HCT116 (cell line): Measurements from ENCODE around the gene DLG2. TPM values are rescaled to one million over a fixed set of nuclear protein-coding genes. Genes with fewer than 3 reads are reported as not detected.

Experiments used
- ATAC-seq: fragments of 200-7000 bp; cut with Tn5 transposase; 2 replicates; pipeline ENCODE4 v1.9.1; 2020; ENCODE audit warnings: mild to moderate bottlenecking, moderate library complexity
- BruUV-seq: library from RNA; stranded (reverse); fragments of 400-500 nt; replicated peaks from 2 replicates; lab custom pipeline; 2021; lab: Mats Ljungman, UMichigan
- CTCF ChIA-PET: fragments of 300-600 bp; sonication (Branson Sonifier 250); formaldehyde crosslinking; loops from one replicate; lab custom pipeline; 2021; ENCODE audit warnings: antibody characterized with exemption; lab: Charles Lee
- POLR2A ChIA-PET: fragments of 300-600, 350-600 bp; sonication (Branson Sonifier 250); formaldehyde crosslinking; loops from one replicate; lab custom pipeline; 2021; ENCODE audit warnings: antibody characterized with exemption; lab: Charles Lee
- RAD21 ChIA-PET, 2 experiments: fragments of 300-600 bp; sonication (Branson Sonifier 250); formaldehyde crosslinking; loops; one replicate each; lab custom pipeline; 2023; ENCODE audit warnings: low total read pairs in 2 of 2; ENCODE audit not compliant: uncharacterized antibody in 2 of 2, unreplicated experiment in 2 of 2, low non-redundant PET in 1 of 2; lab: Charles Lee
- DNase-seq: peaks from one replicate; pipeline ENCODE4 v3.0.0-alpha.2; 2010; ENCODE audit warnings: low read depth, low spot score
- H2AFZ ChIP-seq: fragments of 200-600 bp; shearing (Covaris generic), sonication (generic); 2 replicates; pipeline ENCODE4 v1.6.1; 2017; ENCODE audit warnings: low read depth, mixed run types, mixed read lengths, antibody characterized with exemption, low read length; ENCODE audit not compliant: poor library complexity, severe bottlenecking
- H3K27ac ChIP-seq: 2 replicates; pipeline ENCODE4 v1.5.1; 2012; ENCODE audit warnings: low read depth, low read length
- H3K27me3 ChIP-seq: fragments of 200-600 bp; sonication (generic); 2 replicates; pipeline ENCODE4 v1.6.1; 2016; ENCODE audit warnings: mixed run types, low read length, mixed read lengths; ENCODE audit not compliant: insufficient read depth
- H3K36me3 ChIP-seq, 2 experiments: fragments of 200-500 bp in 1 of 2; fragments of 200-600 bp in 1 of 2; sonication (Bioruptor generic) in 1 of 2; sonication (generic) in 1 of 2; 2 replicates each; pipeline versions ENCODE4 v1.5.1 to v1.6.1; 2014 to 2016; ENCODE audit warnings: low read length in 2 of 2, inconsistent platforms in 1 of 2, mixed read lengths in 1 of 2, mixed run types in 1 of 2; ENCODE audit not compliant: insufficient read depth in 2 of 2, control insufficient read depth in 1 of 2
- H3K4me1 ChIP-seq, 2 experiments: fragments of 200-600 bp in 1 of 2; sonication (generic) in 1 of 2; 2 replicates each; pipeline versions ENCODE4 v1.5.1 to v1.6.1; 2012 to 2017; ENCODE audit warnings: low read length in 2 of 2, inconsistent platforms in 1 of 2, mild to moderate bottlenecking in 1 of 2, mixed read lengths in 1 of 2, mixed run types in 1 of 2, moderate library complexity in 1 of 2; ENCODE audit not compliant: insufficient read depth in 2 of 2, control insufficient read depth in 1 of 2
- H3K4me2 ChIP-seq: fragments of 200-600 bp; sonication (generic); 2 replicates; pipeline ENCODE4 v1.6.1; 2017; ENCODE audit warnings: mixed run types, low read length, mixed read lengths
- H3K4me3 ChIP-seq, 2 experiments: fragments of 200-600 bp in 1 of 2; sonication (generic) in 1 of 2; replicated peaks in 1 of 2; 2 replicates each; pipeline ENCODE4 v1.5.1; 2011 to 2016; ENCODE audit warnings: low read length in 2 of 2, control low read depth in 1 of 2, low read depth in 1 of 2, mild to moderate bottlenecking in 1 of 2, mixed read lengths in 1 of 2, mixed run types in 1 of 2
- H3K79me2 ChIP-seq: fragments of 200-600 bp; sonication (generic); 2 replicates; pipeline ENCODE4 v1.6.1; 2017; ENCODE audit warnings: mild to moderate bottlenecking, mixed run types, low read length, moderate library complexity, mixed read lengths; ENCODE audit not compliant: insufficient read depth
- H3K9ac ChIP-seq: fragments of 200-600 bp; sonication (generic); 2 replicates; pipeline ENCODE4 v1.6.1; 2016; ENCODE audit warnings: low read length, mixed read lengths
- H3K9me2 ChIP-seq: fragments of 200-600 bp; sonication (generic), shearing (Covaris generic); 2 replicates; pipeline ENCODE4 v1.6.1; 2017; ENCODE audit warnings: mixed run types, mild to moderate bottlenecking, moderate library complexity; ENCODE audit not compliant: insufficient read depth
- H3K9me3 ChIP-seq, 2 experiments: fragments of 200-500 bp in 1 of 2; fragments of 200-600 bp in 1 of 2; sonication (Bioruptor generic) in 1 of 2; sonication (generic) in 1 of 2; 2 replicates each; pipeline ENCODE4 v1.6.1; 2014 to 2017; ENCODE audit warnings: low read length in 2 of 2, mixed read lengths in 2 of 2, inconsistent platforms in 1 of 2, low read depth in 1 of 2, mild to moderate bottlenecking in 1 of 2, mixed run types in 1 of 2, moderate library complexity in 1 of 2; ENCODE audit not compliant: control insufficient read depth in 1 of 2, insufficient read depth in 1 of 2
- H4K20me1 ChIP-seq: fragments of 200-600 bp; sonication (generic), shearing (Covaris generic); 2 replicates; pipeline ENCODE4 v1.6.1; 2017; ENCODE audit warnings: mixed run types, mild to moderate bottlenecking, moderate library complexity; ENCODE audit not compliant: insufficient read depth
- ELF1 ChIP-seq: IDR thresholded peaks from 2 replicates; pipeline ENCODE4 v1.6.1; 2012; ENCODE audit warnings: low read depth, borderline replicate concordance
- EZH2phosphoT487 ChIP-seq: fragments of 200-600 bp; IDR thresholded peaks from 2 replicates; pipeline ENCODE4 v1.6.1; 2018; ENCODE audit warnings: antibody characterized with exemption, borderline replicate concordance
- FOSL1 ChIP-seq: IDR thresholded peaks from 2 replicates; pipeline ENCODE4 v1.6.1; 2012; ENCODE audit warnings: low read depth
- POLR2AphosphoS5 ChIP-seq: IDR thresholded peaks from 2 replicates; pipeline ENCODE4 v1.6.1; 2011; ENCODE audit warnings: mild to moderate bottlenecking, low read depth, low read length, moderate library complexity
- RAD21 ChIP-seq: IDR thresholded peaks from 2 replicates; pipeline ENCODE4 v1.6.1; 2012; ENCODE audit warnings: low read depth, mild to moderate bottlenecking
- TCF7L2 ChIP-seq: IDR thresholded peaks from 2 replicates; pipeline ENCODE4 v1.7.0; 2011; ENCODE audit warnings: borderline replicate concordance, inconsistent platforms; ENCODE audit not compliant: insufficient read depth, insufficient read length; ENCODE audit errors: extremely low read depth
- YY1 ChIP-seq: IDR thresholded peaks from 2 replicates; pipeline ENCODE4 v1.6.1; 2011; ENCODE audit warnings: low read length, low read depth, moderate library complexity, mild to moderate bottlenecking; ENCODE audit not compliant: insufficient replicate concordance; ENCODE audit errors: extremely low read depth
- ZFX ChIP-seq: fragments of 450-650 bp; IDR thresholded peaks from 2 replicates; pipeline ENCODE4 v1.6.1; 2017
- intact Hi-C: fragments of 100-400 bp; cut with micrococcal nuclease; formaldehyde crosslinking; loops from 2 replicates; pipeline ENCODE4 v1.10.0; 2022
- total RNA-seq: library from RNA; stranded (reverse); gene quantifications from one replicate; pipeline ENCODE4 v1.2.1, GENCODE V29; 2021; ENCODE audit not compliant: unreplicated experiment
- TF ChIP-seq, protein P1 (sequence below): IDR thresholded peaks from 2 replicates; pipeline ENCODE4 v1.6.1; 2011; ENCODE audit warnings: mild to moderate bottlenecking, low read length, moderate library complexity; ENCODE audit not compliant: insufficient replicate concordance; ENCODE audit errors: extremely low read depth
- TF ChIP-seq, protein P2 (sequence below): IDR thresholded peaks from 2 replicates; pipeline ENCODE4 v1.6.1; 2012; ENCODE audit warnings: low read depth

The DLG2 gene
- total RNA-seq, 1 experiment from 2014 or later = 2.4 TPM

DNA sequence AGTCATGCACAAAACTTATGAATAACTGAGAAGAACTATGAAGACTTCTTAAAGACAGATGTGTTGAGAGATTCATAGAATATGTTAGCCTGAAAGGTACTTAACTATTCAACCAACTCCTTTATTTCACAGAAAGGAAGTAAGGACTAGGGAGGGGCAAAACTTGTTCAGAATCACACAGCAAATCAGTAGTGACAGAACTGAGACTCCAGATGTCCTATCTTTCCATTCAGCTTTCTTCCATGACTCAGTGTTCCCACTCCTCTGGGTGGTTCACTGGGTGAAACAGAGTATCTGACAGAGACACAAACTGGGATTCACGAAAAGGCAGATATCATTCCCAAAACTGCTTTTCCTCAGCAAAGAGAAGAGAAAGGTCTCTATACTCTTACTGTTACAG is 1053.3 kb downstream of the DLG2 start (continued):
- TF ChIP-seq, protein P1, sequence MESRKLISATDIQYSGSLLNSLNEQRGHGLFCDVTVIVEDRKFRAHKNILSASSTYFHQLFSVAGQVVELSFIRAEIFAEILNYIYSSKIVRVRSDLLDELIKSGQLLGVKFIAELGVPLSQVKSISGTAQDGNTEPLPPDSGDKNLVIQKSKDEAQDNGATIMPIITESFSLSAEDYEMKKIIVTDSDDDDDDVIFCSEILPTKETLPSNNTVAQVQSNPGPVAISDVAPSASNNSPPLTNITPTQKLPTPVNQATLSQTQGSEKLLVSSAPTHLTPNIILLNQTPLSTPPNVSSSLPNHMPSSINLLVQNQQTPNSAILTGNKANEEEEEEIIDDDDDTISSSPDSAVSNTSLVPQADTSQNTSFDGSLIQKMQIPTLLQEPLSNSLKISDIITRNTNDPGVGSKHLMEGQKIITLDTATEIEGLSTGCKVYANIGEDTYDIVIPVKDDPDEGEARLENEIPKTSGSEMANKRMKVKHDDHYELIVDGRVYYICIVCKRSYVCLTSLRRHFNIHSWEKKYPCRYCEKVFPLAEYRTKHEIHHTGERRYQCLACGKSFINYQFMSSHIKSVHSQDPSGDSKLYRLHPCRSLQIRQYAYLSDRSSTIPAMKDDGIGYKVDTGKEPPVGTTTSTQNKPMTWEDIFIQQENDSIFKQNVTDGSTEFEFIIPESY = no peak
- TF ChIP-seq EZH2phosphoT487 (no peak), YY1 (no peak), FOSL1 (no peak)

DNA sequence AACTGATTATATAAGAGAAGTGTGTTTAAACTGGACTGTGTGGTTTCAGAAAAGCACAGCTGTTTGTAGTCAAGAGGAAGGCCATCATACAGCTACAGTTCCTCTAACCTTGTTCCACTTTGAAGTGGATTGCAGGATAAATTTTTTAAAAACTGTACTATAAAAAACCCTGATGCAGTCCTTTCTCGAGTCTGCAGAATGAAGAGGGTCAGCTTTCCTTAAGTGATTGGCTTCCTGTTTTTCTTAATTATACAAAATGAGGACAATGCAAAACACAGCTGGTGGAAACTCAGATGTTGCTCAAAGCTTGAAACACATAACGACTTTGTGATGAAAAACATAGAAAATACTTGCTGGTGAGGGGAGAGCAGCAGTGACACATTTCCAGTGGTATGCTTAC is 1060.5 kb downstream of the DLG2 start:
- Histone ChIP-seq H3K4me2 (no peak overlapping the region), H2AFZ (no peak overlapping the region), H3K79me2 (no peaks in the 10 kb centered on the region), H3K9me2 (no peaks in the 10 kb centered on the region), H3K27ac (no peak overlapping the region), H3K36me3 (no peaks in the 10 kb centered on the region), H3K27me3 (no peaks in the 10 kb centered on the region), H3K9ac (no peak overlapping the region), H3K9me3 (no peaks in the 10 kb centered on the region), H4K20me1 (no peaks in the 10 kb centered on the region), H3K4me1 (no peaks in the 10 kb centered on the region), H3K4me3 (no peak overlapping the region)
- intact Hi-C loops = no loop called here
- RAD21 ChIA-PET = no interaction called here
- TF ChIP-seq EZH2phosphoT487 (no peak), FOSL1 (no peak), RAD21 (no peak), ZFX (no peak), YY1 (no peak), TCF7L2 (no peak), ELF1 (no peak), POLR2AphosphoS5 (no peak)
- TF ChIP-seq, protein P1 = no peak
- TF ChIP-seq, protein P2, sequence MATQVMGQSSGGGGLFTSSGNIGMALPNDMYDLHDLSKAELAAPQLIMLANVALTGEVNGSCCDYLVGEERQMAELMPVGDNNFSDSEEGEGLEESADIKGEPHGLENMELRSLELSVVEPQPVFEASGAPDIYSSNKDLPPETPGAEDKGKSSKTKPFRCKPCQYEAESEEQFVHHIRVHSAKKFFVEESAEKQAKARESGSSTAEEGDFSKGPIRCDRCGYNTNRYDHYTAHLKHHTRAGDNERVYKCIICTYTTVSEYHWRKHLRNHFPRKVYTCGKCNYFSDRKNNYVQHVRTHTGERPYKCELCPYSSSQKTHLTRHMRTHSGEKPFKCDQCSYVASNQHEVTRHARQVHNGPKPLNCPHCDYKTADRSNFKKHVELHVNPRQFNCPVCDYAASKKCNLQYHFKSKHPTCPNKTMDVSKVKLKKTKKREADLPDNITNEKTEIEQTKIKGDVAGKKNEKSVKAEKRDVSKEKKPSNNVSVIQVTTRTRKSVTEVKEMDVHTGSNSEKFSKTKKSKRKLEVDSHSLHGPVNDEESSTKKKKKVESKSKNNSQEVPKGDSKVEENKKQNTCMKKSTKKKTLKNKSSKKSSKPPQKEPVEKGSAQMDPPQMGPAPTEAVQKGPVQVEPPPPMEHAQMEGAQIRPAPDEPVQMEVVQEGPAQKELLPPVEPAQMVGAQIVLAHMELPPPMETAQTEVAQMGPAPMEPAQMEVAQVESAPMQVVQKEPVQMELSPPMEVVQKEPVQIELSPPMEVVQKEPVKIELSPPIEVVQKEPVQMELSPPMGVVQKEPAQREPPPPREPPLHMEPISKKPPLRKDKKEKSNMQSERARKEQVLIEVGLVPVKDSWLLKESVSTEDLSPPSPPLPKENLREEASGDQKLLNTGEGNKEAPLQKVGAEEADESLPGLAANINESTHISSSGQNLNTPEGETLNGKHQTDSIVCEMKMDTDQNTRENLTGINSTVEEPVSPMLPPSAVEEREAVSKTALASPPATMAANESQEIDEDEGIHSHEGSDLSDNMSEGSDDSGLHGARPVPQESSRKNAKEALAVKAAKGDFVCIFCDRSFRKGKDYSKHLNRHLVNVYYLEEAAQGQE = no peak
- no peak for ATAC-seq
- POLR2A ChIA-PET = no interaction called here
- DNase-seq = no peak
- CTCF ChIA-PET = no interaction called here
- BruUV-seq = no TSS peak
